ENCODE measurements around the gene ATF7IP2. TPM values are rescaled to one million over a fixed set of nuclear protein-coding genes. Genes with fewer than 3 reads are reported as not detected.
"Not testable (repeated sequence)": the region's sequence is repeated elsewhere in the genome, so short reads cannot be mapped to it uniquely, and the experiment has no call there.

ATF7IP2 gene
- total RNA-seq, 1 donor from 2014 or later: 16.0 TPM

DNA sequence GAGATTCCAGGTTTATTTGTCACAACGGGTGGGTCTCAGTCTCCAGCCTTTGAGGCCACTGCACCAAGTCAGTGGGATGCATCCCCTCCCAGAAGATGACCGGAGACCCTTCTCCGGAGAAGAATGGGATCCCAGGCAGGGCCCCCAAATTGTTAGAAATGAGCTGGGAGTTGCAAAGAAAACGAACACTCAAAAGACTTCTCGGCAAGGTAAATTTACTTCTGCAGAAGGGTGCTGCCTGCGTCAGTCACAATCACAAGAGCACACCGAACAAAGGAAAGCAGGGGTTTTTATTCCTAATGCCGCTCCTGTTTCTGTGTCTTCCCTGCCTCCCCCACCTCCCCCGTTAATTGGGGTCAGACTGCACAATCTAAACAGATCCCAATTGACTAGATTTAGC is 61.4 kb downstream of the ATF7IP2 start:
- no peak overlapping the region for H3K4me3 ChIP-seq
- peaks cover 6% of the 10 kb centered on the region for H3K36me3 ChIP-seq
- H3K27ac ChIP-seq: no peak overlapping the region
- ATAC-seq: no peak
- intact Hi-C loops (cut with DNase I): no loop called here
- peaks cover 65% of the 10 kb centered on the region for H3K9me3 ChIP-seq
- no peaks in the 10 kb centered on the region for H3K4me1 ChIP-seq
- no peak for TF ChIP-seq CTCF (IDR thresholded peaks at IDR 0.05)
- no peak for DNase-seq
- no peaks in the 10 kb centered on the region for H3K27me3 ChIP-seq (ENCODE audit: low read depth)

GRCh38 chr16:10452208-10453158 is 66.6 kb downstream of the ATF7IP2 start:
- peaks cover 30% of the 10 kb centered on the region for H3K9me3 ChIP-seq
- H3K27me3 ChIP-seq (ENCODE audit: low read depth); H3K36me3 ChIP-seq; H3K27ac ChIP-seq; intact Hi-C loops (cut with DNase I); H3K4me1 ChIP-seq; DNase-seq; H3K4me3 ChIP-seq: not testable (repeated sequence)
- peak in 1 of 2 donors; percentile 21 for ATAC-seq

GRCh38 chr16:10453159-10453510 is 67.3 kb downstream of the ATF7IP2 start:
- no peak for DNase-seq
- Histone ChIP-seq H3K27me3 (ENCODE audit: low read depth) (no peaks in the 10 kb centered on the region), H3K36me3 (peaks cover 10% of the 10 kb centered on the region), H3K27ac (no peak overlapping the region), H3K4me3 (no peak overlapping the region), H3K9me3 (peaks cover 23% of the 10 kb centered on the region), H3K4me1 (no peaks in the 10 kb centered on the region)
- no peak for TF ChIP-seq CTCF (IDR thresholded peaks at IDR 0.05)
- intact Hi-C loops (cut with DNase I): no loop called here
- peak in 1 of 2 donors; percentile 40 for ATAC-seq

DNA sequence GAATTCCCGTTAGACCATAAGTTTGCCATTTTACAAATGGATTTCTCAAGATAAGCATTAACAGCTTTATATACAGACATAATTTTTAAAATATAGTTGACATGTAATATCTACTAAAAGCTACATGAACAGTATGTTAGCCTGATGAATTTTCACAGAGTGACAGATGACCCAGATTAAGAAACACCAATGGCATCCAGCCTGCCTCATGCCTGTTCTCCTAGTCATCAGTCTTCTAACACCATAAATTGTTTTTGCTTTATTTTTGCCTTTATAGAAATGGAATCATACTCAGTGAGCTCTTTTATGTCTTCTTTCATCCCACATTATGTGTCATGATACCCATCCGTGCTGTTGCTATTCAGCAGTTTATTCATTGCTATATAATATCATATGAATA is 80.0 kb downstream of the ATF7IP2 start:
- Histone ChIP-seq H3K4me3 (no peak overlapping the region), H3K4me1 (no peaks in the 10 kb centered on the region), H3K36me3 (peaks cover 24% of the 10 kb centered on the region), H3K27me3 (ENCODE audit: low read depth) (no peaks in the 10 kb centered on the region), H3K27ac (no peak overlapping the region), H3K9me3 (no peaks in the 10 kb centered on the region)
- no peak for DNase-seq
- intact Hi-C loops (cut with DNase I): no loop called here
- TF ChIP-seq CTCF (IDR thresholded peaks at IDR 0.05): no peak
- no peak for ATAC-seq

DNA sequence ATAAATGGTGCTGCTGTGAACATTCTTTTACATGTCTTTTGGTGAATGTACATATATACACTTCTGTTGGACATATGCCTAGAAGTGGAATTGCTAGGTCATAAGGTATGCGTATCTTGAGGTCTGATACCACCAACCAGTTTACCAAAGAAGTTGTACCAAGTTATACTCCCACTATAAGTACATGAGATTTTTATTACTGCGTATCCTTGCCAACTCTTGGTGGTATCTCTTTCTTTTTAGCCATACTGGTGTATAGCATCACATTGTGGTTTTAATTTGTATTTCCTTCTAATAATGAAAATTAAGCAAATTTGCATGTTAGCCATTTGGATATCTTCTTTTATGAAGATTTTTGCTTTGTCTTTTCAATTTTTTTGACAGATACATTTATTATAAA is 80.5 kb downstream of the ATF7IP2 start:
- no peak for TF ChIP-seq CTCF (IDR thresholded peaks at IDR 0.05)
- ATAC-seq: no peak
- Histone ChIP-seq H3K27ac (no peak overlapping the region), H3K9me3 (no peaks in the 10 kb centered on the region), H3K36me3 (peaks cover 22% of the 10 kb centered on the region), H3K4me1 (no peaks in the 10 kb centered on the region), H3K27me3 (ENCODE audit: low read depth) (no peaks in the 10 kb centered on the region), H3K4me3 (no peak overlapping the region)
- intact Hi-C loops (cut with DNase I): no loop called here
- no peak for DNase-seq

DNA sequence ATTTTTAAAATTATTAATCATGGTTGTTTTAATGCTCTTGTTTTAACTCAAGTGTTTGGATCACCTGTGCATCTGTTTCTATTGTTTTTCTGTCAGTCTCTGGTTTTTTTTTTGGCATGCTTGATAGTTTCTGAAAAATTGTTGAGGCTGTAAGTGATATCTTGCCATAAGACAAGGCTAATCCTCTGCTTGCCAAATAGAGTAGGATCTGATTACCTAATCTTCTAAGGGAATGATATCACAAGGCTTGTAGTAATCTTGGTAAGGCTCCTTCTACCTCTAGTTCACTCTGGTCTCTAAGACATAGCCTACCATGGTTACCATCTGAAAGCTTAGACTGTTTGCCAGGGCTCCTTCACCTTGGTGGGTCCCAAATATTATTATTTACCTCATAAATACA is 81.0 kb downstream of the ATF7IP2 start:
- H3K27me3 ChIP-seq (ENCODE audit: low read depth): no peaks in the 10 kb centered on the region
- DNase-seq (no peak), ATAC-seq (no peak)
- no peak for TF ChIP-seq CTCF (IDR thresholded peaks at IDR 0.05)
- H3K4me1 ChIP-seq: no peaks in the 10 kb centered on the region
- H3K36me3 ChIP-seq: peaks cover 19% of the 10 kb centered on the region
- no peak overlapping the region for H3K4me3 ChIP-seq
- H3K9me3 ChIP-seq: no peaks in the 10 kb centered on the region
- H3K27ac ChIP-seq: no peak overlapping the region
- intact Hi-C loops (cut with DNase I): no loop called here

- H3K4me3 ChIP-seq; H3K4me1 ChIP-seq; ATAC-seq; H3K27me3 ChIP-seq (ENCODE audit: low read depth); intact Hi-C loops (cut with DNase I); H3K27ac ChIP-seq; H3K9me3 ChIP-seq; DNase-seq: not testable (repeated sequence)
- peaks cover 17% of the 10 kb centered on the region for H3K36me3 ChIP-seq
Observed at GRCh38 chr16:10476636-10477035, 90.8 kb downstream of the ATF7IP2 start.
